HepG2 (cell line): ENCODE data around the gene CD300A. TPM values are rescaled to one million over a fixed set of nuclear protein-coding genes. Genes with fewer than 3 reads are reported as not detected.

ENCODE experiments used
- ATAC-seq: fragments of 200-7000 bp; cut with Tn5 transposase; 3 replicates; pipeline ENCODE4 v1.9.1; 2020; ENCODE audit warnings: mild to moderate bottlenecking, moderate library complexity
- BruUV-seq: library from RNA; stranded (reverse); fragments of 400-500 nt; replicated peaks from 2 replicates; lab custom pipeline; 2021; lab: Mats Ljungman, UMichigan
- CTCF ChIA-PET: fragments of 300-600 bp; formaldehyde crosslinking; extraction: SDS; loops from one replicate; lab custom pipeline; 2021; ENCODE audit warnings: low total read pairs, inconsistent platforms, low intra/inter-chr PET ratio; lab: Yijun Ruan, JAX
- POLR2A ChIA-PET: fragments of 350-600 bp; sonication (Branson Sonifier 250); formaldehyde crosslinking; loops from one replicate; lab custom pipeline; 2020; ENCODE audit warnings: antibody characterized with exemption, inconsistent platforms; lab: Yijun Ruan, JAX
- DNase-seq: peaks from one replicate; pipeline ENCODE4 v3.0.0-alpha.2; 2015; ENCODE audit warnings: low spot score
- FAIRE-seq: peaks from 3 replicates; lab custom pipeline; 2011; peaks lifted over from hg19 to GRCh38; lab: Jason Lieb, UNC
- H2AFZ ChIP-seq: one replicate; pipeline ENCODE4 v1.6.1; 2011; ENCODE audit warnings: low read length, inconsistent platforms
- H3K27ac ChIP-seq: fragments of 300-600 bp; 3 replicates; pipeline ENCODE4 v1.8.0; 2011; ENCODE audit warnings: mixed run types, mild to moderate bottlenecking, mixed read lengths, low read length, inconsistent platforms; ENCODE audit not compliant: insufficient read depth; ENCODE audit errors: extremely low read length
- H3K27me3 ChIP-seq, 2 experiments: fragments of 200-600 bp in 1 of 2; 2 replicates in 1 of 2; 3 replicates in 1 of 2; pipeline versions ENCODE4 v1.6.0 to v1.8.0; 2011; ENCODE audit warnings: low read length in 2 of 2, mild to moderate bottlenecking in 2 of 2, moderate library complexity in 2 of 2, inconsistent platforms in 1 of 2; ENCODE audit not compliant: insufficient read depth in 2 of 2, control insufficient read depth in 1 of 2
- H3K36me3 ChIP-seq, 2 experiments: fragments of 200-600 bp in 1 of 2; replicated peaks in 1 of 2; 2 replicates in 1 of 2; 3 replicates in 1 of 2; pipeline versions ENCODE4 v1.5.1 to v1.8.0; 2011; ENCODE audit warnings: low read length in 2 of 2, inconsistent platforms in 1 of 2; ENCODE audit not compliant: insufficient read depth in 2 of 2, control insufficient read depth in 1 of 2
- H3K4me1 ChIP-seq: 2 replicates; pipeline ENCODE4 v1.5.1; 2012; ENCODE audit warnings: low read length, inconsistent platforms; ENCODE audit not compliant: insufficient read depth
- H3K4me2 ChIP-seq: 2 replicates; pipeline ENCODE4 v1.6.0; 2011; ENCODE audit warnings: low read depth, low read length, inconsistent platforms
- H3K4me3 ChIP-seq, 3 experiments: fragments of 200-600 bp in 1 of 3; sonication (generic), shearing (Covaris generic) in 1 of 3; replicated peaks in 1 of 3; 2 replicates each; pipeline ENCODE4 v1.5.1; 2011 to 2016; ENCODE audit warnings: low read length in 3 of 3, inconsistent platforms in 2 of 3, low read depth in 2 of 3, mild to moderate bottlenecking in 2 of 3, control low read depth in 1 of 3, mixed read lengths in 1 of 3; ENCODE audit not compliant: insufficient read depth in 1 of 3
- H3K79me2 ChIP-seq: one replicate; pipeline ENCODE4 v1.6.1; 2011; ENCODE audit warnings: low read length, inconsistent platforms; ENCODE audit not compliant: insufficient read depth
- H3K9ac ChIP-seq: 2 replicates; pipeline ENCODE4 v1.6.0; 2011; ENCODE audit warnings: mild to moderate bottlenecking, low read depth, low read length, inconsistent platforms; ENCODE audit not compliant: insufficient read depth
- H3K9me3 ChIP-seq: 2 replicates; pipeline ENCODE4 v1.5.1; 2012; ENCODE audit warnings: mild to moderate bottlenecking, low read length
- H4K20me1 ChIP-seq: 2 replicates; pipeline ENCODE4 v1.6.0; 2011; ENCODE audit warnings: inconsistent platforms, mild to moderate bottlenecking, low read length, moderate library complexity; ENCODE audit not compliant: insufficient read depth
- AKAP8 ChIP-seq: sonication (generic); formaldehyde crosslinking; IDR thresholded peaks from 2 replicates; pipeline ENCODE4 v1.5.1; 2020; ENCODE audit warnings: mild to moderate bottlenecking, missing genetic modification reagents
- MAFG ChIP-seq: sonication (generic); formaldehyde crosslinking; IDR thresholded peaks from 2 replicates; pipeline ENCODE4 v1.5.1; 2020; ENCODE audit warnings: mild to moderate bottlenecking, missing genetic modification reagents
- PCBP1 ChIP-seq: fragments of 200-400 bp; formaldehyde crosslinking; IDR thresholded peaks from 2 replicates; pipeline ENCODE4 v1.6.1; 2017; ENCODE audit warnings: mild to moderate bottlenecking, low read depth, low read length, borderline replicate concordance
- SNAPC5 ChIP-seq: sonication (generic); formaldehyde crosslinking; IDR thresholded peaks from 2 replicates; pipeline ENCODE4 v1.8.1; 2023; ENCODE audit warnings: mild to moderate bottlenecking, missing genetic modification reagents, borderline replicate concordance
- ZNF687 ChIP-seq: sonication (generic); formaldehyde crosslinking; IDR thresholded peaks from 2 replicates; pipeline ENCODE4 v1.5.1; 2020; ENCODE audit warnings: mild to moderate bottlenecking, missing genetic modification reagents, moderate library complexity
- WGBS: methylation state at CpG from one replicate; pipeline ENCODE4 v1.1.6; 2017; ENCODE audit warnings: low lambda C conversion rate; 5-methylcytosine and 5-hydroxymethylcytosine counted together
- in situ Hi-C: cut with HindIII; loops from 2 replicates; pipeline ENCODE4 v1.10.0; 2017; ENCODE audit warnings: low pct_unique_long_range_greater_than_20kb; ENCODE audit not compliant: extremely low pct_ligation_motif_present
- intact Hi-C: fragments of 100-400 bp; cut with micrococcal nuclease; formaldehyde crosslinking; loops from one replicate; pipeline ENCODE4 v1.10.0; 2022; ENCODE audit not compliant: unreplicated experiment
- polyA plus RNA-seq, 8 experiments: library from polyadenylated mRNA; depleted of rRNA in 3 of 8; stranded (reverse) in 7 of 8; unstranded in 1 of 8; fragments of >200 nt; fragmentation: Illumina TruSeq in 4 of 8; extraction: Trizol in 4 of 8; gene quantifications; 2 replicates each; pipeline versions ENCODE4 v1.2.1 to v1.2.3, GENCODE V29; 2011 to 2016; ENCODE audit warnings: low read depth in 4 of 8, missing spikeins in 1 of 8, mixed read lengths in 1 of 8; ENCODE audit not compliant: insufficient read depth in 1 of 8
- total RNA-seq, 5 experiments: library from RNA; depleted of rRNA; stranded (reverse); fragments of >200 nt; fragmentation: Illumina TruSeq; extraction: Trizol; gene quantifications; 2 replicates each; pipeline ENCODE4 v1.2.3, GENCODE V29; 2016; ENCODE audit warnings: low read depth in 1 of 5

Gene CD300A
- total and polyA plus RNA-seq, 2 of the 13 experiments (the other 11 are each of a cell fraction or from before 2014, with no cell fraction given), result not detected

DNA sequence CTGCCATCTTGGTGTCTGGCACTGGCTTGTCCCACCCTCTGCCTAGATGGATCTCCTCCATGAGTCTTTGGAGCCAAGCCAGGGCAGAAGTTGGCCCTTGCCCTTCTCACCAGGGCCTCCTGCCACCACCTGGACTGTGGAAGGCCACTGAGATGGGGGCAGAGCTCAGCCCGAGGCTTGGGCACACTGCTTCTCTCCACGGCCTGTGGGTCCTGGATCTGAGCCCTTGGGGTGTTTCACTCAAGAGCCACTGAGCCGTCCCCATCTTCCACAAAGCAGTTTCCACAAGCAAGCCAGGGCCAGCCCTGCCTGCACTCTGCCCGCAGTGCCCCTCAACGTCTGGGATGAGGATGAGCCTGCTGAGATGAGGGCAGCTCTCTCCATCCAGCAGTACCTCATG lies 16.7 kb upstream of the CD300A start:
- in situ Hi-C loops, result loop anchor here (25.0 kb wide), 2 partner anchors 662 to 1162 kb away; no protein-coding TSS in a partner anchor
- peaks cover 29% of the 10 kb centered on the region for H3K4me1 ChIP-seq

More for the DNA sequence above, 16.7 kb upstream of the CD300A start:
- Histone ChIP-seq H3K27me3 (no peaks in the 10 kb centered on the region; a peak in 1 of 5 replicates), H3K4me2 (no peak overlapping the region), H2AFZ (no peak overlapping the region), H3K9ac (no peak overlapping the region), H3K79me2 (no peaks in the 10 kb centered on the region), H3K36me3 (peaks cover 13 to 31% of the 10 kb centered on the region in 2 experiments), H3K9me3 (no peaks in the 10 kb centered on the region), H3K27ac (no peak overlapping the region)
- ATAC-seq (no peak), DNase-seq (no peak)
- intact Hi-C loops, result loop anchor here (10.0 kb wide), 1 partner anchor 245 kb away; the partner anchor contains the start of gene RPL38
- CTCF ChIA-PET, result no interaction called here
- WGBS, result 93% methylated on average over 5 of the region's 5 CpGs
- BruUV-seq, result no TSS peak
- TF ChIP-seq MAFG (CRISPR knock-in tag) (no peak), ZNF687 (CRISPR knock-in tag) (peak; percentile 35; the same call in 1 of the 2 replicates), AKAP8 (CRISPR knock-in tag) (peak; percentile 46; the same call in 1 of the 2 replicates), PCBP1 (0 out of 2 replicates have a peak, but pooled peaks have one; percentile 9), SNAPC5 (CRISPR knock-in tag) (no peak)
- TF ChIP-seq, all 625 proteins: peak for 3
- H3K4me3 ChIP-seq, result no peak overlapping the region
- POLR2A ChIA-PET, result interaction anchor here (2.6 kb wide), 1 partner anchor 19 kb away, joined by 13 read pairs; no protein-coding TSS in a partner anchor
- no peak for FAIRE-seq
- H4K20me1 ChIP-seq, result no peaks in the 10 kb centered on the region; the same call in 1 of the 2 replicates
